HG02943 (cell line): ENCODE measurements around the gene CILP2.

ENCODE experiments used
- ATAC-seq: cut with Tn5 transposase; IDR thresholded peaks from one replicate; pipeline ENCODE4 v1.9.1; 2021; ENCODE audit warnings: mild to moderate bottlenecking, low read depth, moderate library complexity; ENCODE audit not compliant: unreplicated experiment

CILP2 gene

DNA sequence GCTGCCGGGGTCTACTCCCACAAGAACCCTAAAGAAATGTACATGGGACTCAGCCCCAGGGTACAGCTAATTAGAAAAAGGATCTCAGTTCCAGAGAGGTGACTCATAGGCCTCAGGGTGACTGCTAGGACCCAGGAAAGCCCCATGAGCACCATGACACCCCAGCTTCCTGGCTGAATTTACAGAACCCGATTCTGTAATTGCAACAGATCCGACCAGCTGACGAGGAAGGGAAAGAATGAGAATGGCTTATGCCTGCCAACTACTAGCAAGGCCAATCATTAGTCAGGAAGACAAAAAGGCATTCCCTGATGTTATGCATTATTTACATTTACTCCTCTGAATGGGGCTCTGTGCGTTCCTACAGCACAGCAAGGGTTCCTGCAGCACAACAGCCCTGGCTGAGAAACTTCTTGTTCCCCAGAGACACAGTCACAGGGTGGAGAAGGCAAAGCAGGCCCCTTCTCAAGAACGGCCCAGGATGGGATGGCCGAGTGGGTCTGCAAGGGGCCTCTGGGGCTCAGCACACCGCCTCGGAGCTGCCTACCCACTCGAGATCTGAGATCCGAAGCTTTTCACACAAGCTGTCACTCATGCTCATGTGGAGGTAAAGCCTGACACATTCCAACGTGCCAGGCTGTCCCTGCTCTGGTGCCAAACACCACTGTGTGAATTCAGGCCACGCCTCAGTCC is 53.2 kb downstream of the CILP2 start:
- no peak for ATAC-seq

DNA sequence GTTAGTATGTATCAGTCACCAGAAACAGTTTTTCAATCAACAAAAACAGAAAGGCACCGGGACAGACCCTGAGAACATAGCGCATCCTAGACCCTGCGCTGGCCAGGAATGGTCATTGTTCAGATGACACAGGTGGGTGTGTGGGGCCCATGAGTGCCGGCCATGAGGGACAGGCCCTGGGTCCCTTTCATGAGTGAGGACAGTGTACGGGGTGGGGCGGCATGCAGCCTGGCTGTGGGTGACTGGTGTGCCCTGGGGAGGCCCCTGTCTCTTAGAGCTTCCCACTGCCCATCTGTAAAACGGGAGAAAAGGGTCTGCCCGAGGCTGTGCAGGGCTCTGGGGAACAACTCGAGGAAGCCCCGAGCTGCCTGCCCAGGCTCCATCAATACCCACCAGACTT is 54.6 kb downstream of the CILP2 start:
- no peak for ATAC-seq

DNA sequence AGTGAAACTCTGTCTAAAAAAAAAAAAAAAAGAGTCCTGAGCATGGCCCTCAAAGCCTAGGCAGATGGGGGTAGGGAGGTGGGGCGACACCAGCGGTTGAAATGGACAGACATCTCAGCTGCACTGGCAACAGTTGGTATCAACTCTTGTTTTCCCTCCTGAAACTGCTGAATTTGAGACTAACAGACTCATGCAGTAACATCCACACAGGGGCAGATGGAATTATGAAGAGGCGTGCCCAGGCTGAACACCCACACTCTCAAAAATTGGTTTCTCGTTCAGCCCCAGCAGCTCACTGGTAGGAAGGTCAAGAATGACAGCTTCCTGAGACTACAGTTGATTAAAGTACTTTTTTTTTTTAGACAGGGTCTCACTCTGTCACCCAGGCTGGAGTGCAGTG is 56.3 kb downstream of the CILP2 start:
- ATAC-seq: no peak

DNA sequence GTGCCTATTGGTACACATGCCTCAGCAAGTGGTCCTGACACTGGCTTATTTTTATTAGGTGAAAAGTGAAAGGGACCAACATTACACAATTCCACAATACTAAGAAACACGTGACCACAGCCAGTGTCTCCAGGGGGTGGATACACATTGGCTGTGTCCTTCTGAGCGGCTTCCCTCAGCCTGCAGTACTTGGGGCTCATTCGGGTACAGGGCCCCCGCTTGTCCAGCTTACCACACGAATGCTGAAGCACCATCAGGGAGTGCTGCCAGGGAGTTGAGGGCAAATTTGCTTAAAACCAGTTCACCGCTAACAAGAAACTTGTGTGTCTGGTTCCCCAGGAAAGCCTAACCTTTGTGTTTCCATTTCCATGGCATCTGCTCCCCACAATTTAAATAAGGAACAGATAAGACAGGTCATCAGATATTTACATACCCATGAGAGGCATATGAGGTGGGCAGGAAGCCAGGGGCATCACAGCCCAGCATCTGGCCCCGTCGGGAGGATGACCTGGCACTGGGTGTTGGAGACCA is 57.2 kb downstream of the CILP2 start:
- ATAC-seq: no peak
